ENCODE data around the gene SLC27A5. TPM values are rescaled to one million over a fixed set of nuclear protein-coding genes. Genes with fewer than 3 reads are reported as not detected.
"Not testable (repeated sequence)": the region's sequence is repeated elsewhere in the genome, so short reads cannot be mapped to it uniquely, and the experiment has no call there.

SLC27A5 gene
- total RNA-seq, 1 experiment from 2014 or later, result 24.9 TPM

DNA sequence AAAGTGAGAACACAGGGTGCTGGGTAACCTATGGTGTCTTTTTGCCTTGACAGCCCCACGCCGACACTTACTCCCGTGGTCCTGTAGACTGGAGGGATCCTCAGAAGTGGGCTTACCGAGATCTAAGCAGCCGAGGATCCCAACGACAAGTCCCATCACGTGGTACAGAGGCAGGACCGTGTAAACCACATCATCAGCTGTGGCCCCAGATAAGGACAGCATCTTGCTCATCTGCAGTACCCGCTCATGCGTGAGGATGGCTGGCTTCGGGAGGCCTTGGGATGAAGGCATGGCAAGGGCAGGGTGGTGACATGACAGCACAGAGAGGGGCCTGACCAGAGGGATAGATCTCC lies 2.1 kb downstream of the SLC27A5 start:
- no peaks in the 10 kb centered on the region for H3K36me3 ChIP-seq (ENCODE audit: insufficient read depth, low read length, poor library complexity, severe bottlenecking)
- peaks cover 2% of the 10 kb centered on the region for H3K4me1 ChIP-seq (ENCODE audit: insufficient read depth, low read length, poor library complexity, severe bottlenecking)
- DNase-seq (ENCODE audit: low spot score), result no peak
- intact Hi-C loops (cut with micrococcal nuclease; ENCODE audit: unreplicated experiment), result no loop called here
- ChIA-PET POLR2A (ENCODE audit: low non-redundant PET) (no interaction called here), CTCF (no interaction called here)
- no peaks in the 10 kb centered on the region for H3K27me3 ChIP-seq (replicated peaks; ENCODE audit: insufficient read depth, low read depth, low read length, poor library complexity)
- no peaks in the 10 kb centered on the region for H3K9me3 ChIP-seq (ENCODE audit: low read depth, low read length, poor library complexity, severe bottlenecking)
- no TSS peak for BruUV-seq (replicated peaks)
- H3K4me3 ChIP-seq (ENCODE audit: low read depth, low read length, poor library complexity, severe bottlenecking), result no peak overlapping the region
- TF ChIP-seq, protein P1, sequence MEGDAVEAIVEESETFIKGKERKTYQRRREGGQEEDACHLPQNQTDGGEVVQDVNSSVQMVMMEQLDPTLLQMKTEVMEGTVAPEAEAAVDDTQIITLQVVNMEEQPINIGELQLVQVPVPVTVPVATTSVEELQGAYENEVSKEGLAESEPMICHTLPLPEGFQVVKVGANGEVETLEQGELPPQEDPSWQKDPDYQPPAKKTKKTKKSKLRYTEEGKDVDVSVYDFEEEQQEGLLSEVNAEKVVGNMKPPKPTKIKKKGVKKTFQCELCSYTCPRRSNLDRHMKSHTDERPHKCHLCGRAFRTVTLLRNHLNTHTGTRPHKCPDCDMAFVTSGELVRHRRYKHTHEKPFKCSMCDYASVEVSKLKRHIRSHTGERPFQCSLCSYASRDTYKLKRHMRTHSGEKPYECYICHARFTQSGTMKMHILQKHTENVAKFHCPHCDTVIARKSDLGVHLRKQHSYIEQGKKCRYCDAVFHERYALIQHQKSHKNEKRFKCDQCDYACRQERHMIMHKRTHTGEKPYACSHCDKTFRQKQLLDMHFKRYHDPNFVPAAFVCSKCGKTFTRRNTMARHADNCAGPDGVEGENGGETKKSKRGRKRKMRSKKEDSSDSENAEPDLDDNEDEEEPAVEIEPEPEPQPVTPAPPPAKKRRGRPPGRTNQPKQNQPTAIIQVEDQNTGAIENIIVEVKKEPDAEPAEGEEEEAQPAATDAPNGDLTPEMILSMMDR (conservative IDR thresholded peaks at IDR 0.05; ENCODE audit: low read depth, low read length), result no peak
- TF ChIP-seq EZH2 (IDR thresholded peaks at IDR 0.05; ENCODE audit: borderline replicate concordance, low read depth, low read length, poor library complexity, severe bottlenecking), result no peak
- H3K27ac ChIP-seq (ENCODE audit: low read depth, low read length, poor library complexity, severe bottlenecking), result no peak overlapping the region

DNA sequence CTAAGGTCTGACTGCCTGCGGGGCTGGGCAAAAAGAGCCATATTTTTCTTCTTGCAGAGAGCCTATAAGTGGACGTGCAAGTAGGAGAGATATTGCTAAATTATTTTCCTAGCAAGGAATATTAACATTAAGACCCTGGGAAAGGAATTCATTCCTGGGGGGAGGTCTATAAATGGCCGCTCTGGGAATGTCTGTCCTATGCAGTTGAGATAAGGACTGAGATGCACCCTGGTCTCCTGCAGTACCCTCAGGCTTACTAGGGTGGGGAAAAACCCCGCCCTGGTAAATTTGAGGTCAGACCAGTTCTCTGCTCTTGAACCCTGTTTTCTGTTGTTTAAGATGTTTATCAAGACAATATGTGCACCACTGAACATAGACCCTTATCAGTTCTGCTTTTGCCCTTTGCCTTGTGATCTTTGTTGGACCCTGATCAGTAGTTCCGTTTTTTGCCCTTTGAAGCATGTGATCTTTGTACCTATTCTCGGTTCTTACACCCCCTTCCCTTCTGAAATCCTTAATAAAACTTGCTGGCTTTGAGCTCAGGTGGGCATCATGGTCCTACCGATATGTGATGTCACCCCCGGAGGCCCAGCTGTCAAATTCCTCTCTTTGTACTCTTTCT lies 4.1 kb downstream of the SLC27A5 start:
- POLR2A ChIA-PET (ENCODE audit: low non-redundant PET); CTCF ChIA-PET: not testable (repeated sequence)

DNA sequence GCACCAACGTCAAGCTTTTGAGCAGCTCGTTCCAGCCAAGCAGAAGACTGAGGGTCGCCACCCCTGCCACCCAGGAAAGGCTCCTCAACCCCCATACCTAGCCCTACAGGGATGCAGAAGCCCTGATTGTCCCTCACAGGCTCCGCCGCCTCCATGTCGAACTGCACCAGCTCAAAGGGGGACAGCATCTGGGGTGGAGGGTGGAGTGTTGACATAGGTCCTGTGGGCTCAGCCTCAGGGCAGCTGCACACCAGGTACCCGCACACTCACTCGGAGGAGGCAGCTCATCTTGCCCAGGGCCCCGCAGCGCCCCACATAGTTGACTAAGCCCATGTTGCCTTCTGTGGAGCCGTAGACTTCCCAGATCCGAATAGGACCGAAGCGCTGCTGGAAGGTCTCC lies 11.6 kb downstream of the SLC27A5 start:
- POLR2A ChIA-PET (ENCODE audit: low non-redundant PET), result no interaction called here
- CTCF ChIA-PET, result interaction anchor here (1.6 kb wide), 1 partner anchor 14 kb away, joined by 6 read pairs; no protein-coding TSS in a partner anchor
- TF ChIP-seq, protein P1 (conservative IDR thresholded peaks at IDR 0.05; ENCODE audit: low read depth, low read length), result no peak
- TF ChIP-seq EZH2 (IDR thresholded peaks at IDR 0.05; ENCODE audit: borderline replicate concordance, low read depth, low read length, poor library complexity, severe bottlenecking), result no peak
- H3K27ac ChIP-seq (ENCODE audit: low read depth, low read length, poor library complexity, severe bottlenecking), result no peak overlapping the region
- H3K4me3 ChIP-seq (ENCODE audit: low read depth, low read length, poor library complexity, severe bottlenecking), result peak overlapping the region; percentile 71
- no peaks in the 10 kb centered on the region for H3K9me3 ChIP-seq (ENCODE audit: low read depth, low read length, poor library complexity, severe bottlenecking)
- H3K4me1 ChIP-seq (ENCODE audit: insufficient read depth, low read length, poor library complexity, severe bottlenecking), result peaks cover 5% of the 10 kb centered on the region
- no peaks in the 10 kb centered on the region for H3K27me3 ChIP-seq (replicated peaks; ENCODE audit: insufficient read depth, low read depth, low read length, poor library complexity)
- no peak for DNase-seq (ENCODE audit: low spot score)
- intact Hi-C loops (cut with micrococcal nuclease; ENCODE audit: unreplicated experiment), result no loop called here
- no TSS peak for BruUV-seq (replicated peaks)
- H3K36me3 ChIP-seq (ENCODE audit: insufficient read depth, low read length, poor library complexity, severe bottlenecking), result no peaks in the 10 kb centered on the region

More for the DNA sequence above, 4.1 kb downstream of the SLC27A5 start:
- H3K9me3 ChIP-seq (ENCODE audit: low read depth, low read length, poor library complexity, severe bottlenecking); BruUV-seq (replicated peaks); H3K27me3 ChIP-seq (replicated peaks; ENCODE audit: insufficient read depth, low read depth, low read length, poor library complexity); intact Hi-C loops (cut with micrococcal nuclease; ENCODE audit: unreplicated experiment); DNase-seq (ENCODE audit: low spot score); H3K27ac ChIP-seq (ENCODE audit: low read depth, low read length, poor library complexity, severe bottlenecking); H3K4me1 ChIP-seq (ENCODE audit: insufficient read depth, low read length, poor library complexity, severe bottlenecking); H3K4me3 ChIP-seq (ENCODE audit: low read depth, low read length, poor library complexity, severe bottlenecking); H3K36me3 ChIP-seq (ENCODE audit: insufficient read depth, low read length, poor library complexity, severe bottlenecking): not testable (repeated sequence)

Measured in A673 (cell line).